GM23338 (cell line): ENCODE results near the gene ENTPD6. TPM values are rescaled to one million over a fixed set of nuclear protein-coding genes. Genes with fewer than 3 reads are reported as not detected.

Experiments used
- ATAC-seq: fragments of 200-7000 bp; cut with Tn5 transposase; 3 replicates; pipeline ENCODE4 v1.9.1; 2020
- DNase-seq: peaks from one replicate; pipeline ENCODE4 v3.0.0-alpha.2; 2015; ENCODE audit warnings: low spot score
- H2AFZ ChIP-seq: fragments of 200-600 bp; sonication (generic); 2 replicates; pipeline ENCODE4 v1.8.0; 2016; ENCODE audit warnings: antibody characterized with exemption, mild to moderate bottlenecking, moderate library complexity
- H3F3A ChIP-seq: fragments of 200-600 bp; sonication (generic); replicated peaks from 2 replicates; pipeline ENCODE4 v1.8.0; 2017; ENCODE audit warnings: antibody characterized with exemption, mixed run types, low read depth
- H3K27ac ChIP-seq: fragments of 200-600 bp; sonication (generic); 2 replicates; pipeline ENCODE4 v1.6.1; 2016; ENCODE audit warnings: low read depth
- H3K27me3 ChIP-seq: fragments of 200-600 bp; sonication (generic); 2 replicates; pipeline ENCODE4 v1.8.0; 2016; ENCODE audit warnings: mild to moderate bottlenecking, mixed run types, moderate library complexity; ENCODE audit not compliant: insufficient read depth
- H3K36me3 ChIP-seq: fragments of 200-600 bp; sonication (generic); 2 replicates; pipeline ENCODE4 v1.8.0; 2016; ENCODE audit warnings: mild to moderate bottlenecking; ENCODE audit not compliant: insufficient read depth
- H3K4me1 ChIP-seq: fragments of 200-600 bp; sonication (generic); 2 replicates; pipeline ENCODE4 v1.8.0; 2016; ENCODE audit warnings: mild to moderate bottlenecking, moderate library complexity; ENCODE audit not compliant: insufficient read depth
- H3K4me2 ChIP-seq: fragments of 200-600 bp; sonication (generic); 2 replicates; pipeline ENCODE4 v1.7.1; 2017; ENCODE audit warnings: mixed run types
- H3K4me3 ChIP-seq: fragments of 200-600 bp; sonication (generic); 2 replicates; pipeline ENCODE4 v1.6.1; 2016; ENCODE audit warnings: mixed run types
- H3K79me2 ChIP-seq: fragments of 200-600 bp; sonication (generic); replicated peaks from 2 replicates; pipeline ENCODE4 v1.8.0; 2017; ENCODE audit warnings: mild to moderate bottlenecking; ENCODE audit not compliant: insufficient read depth
- H3K9me2 ChIP-seq: fragments of 200-600 bp; sonication (generic); 2 replicates; pipeline ENCODE4 v1.8.0; 2017; ENCODE audit not compliant: insufficient read depth
- H4K20me1 ChIP-seq: fragments of 200-600 bp; sonication (generic); replicated peaks from 2 replicates; pipeline ENCODE4 v1.8.0; 2017; ENCODE audit warnings: mild to moderate bottlenecking; ENCODE audit not compliant: insufficient read depth
- H3K27ac Mint-ChIP-seq: 2 replicates; pipeline ENCODE4 v1.8.0; 2020; ENCODE audit warnings: inconsistent platforms, mild to moderate bottlenecking, moderate library complexity, mixed read lengths
- H3K27me3 Mint-ChIP-seq: 3 replicates; pipeline ENCODE4 v1.8.0; 2022; ENCODE audit warnings: low read depth, mild to moderate bottlenecking, moderate library complexity, mixed read lengths, inconsistent platforms; ENCODE audit not compliant: insufficient read depth, poor library complexity
- H3K36me3 Mint-ChIP-seq: 3 replicates; pipeline ENCODE4 v1.8.0; 2021; ENCODE audit warnings: low read depth, mild to moderate bottlenecking, inconsistent platforms, moderate library complexity, mixed read lengths
- H3K4me1 Mint-ChIP-seq: 3 replicates; pipeline ENCODE4 v1.8.0; 2020; ENCODE audit warnings: mild to moderate bottlenecking, inconsistent platforms, mixed read lengths
- H3K4me3 Mint-ChIP-seq: 3 replicates; pipeline ENCODE4 v1.8.0; 2021; ENCODE audit warnings: moderate library complexity, mild to moderate bottlenecking, inconsistent platforms, mixed read lengths
- H3K9me3 Mint-ChIP-seq: 3 replicates; pipeline ENCODE4 v1.8.0; 2020; ENCODE audit warnings: moderate library complexity, mild to moderate bottlenecking, inconsistent platforms, mixed read lengths
- CREB1 ChIP-seq: fragments of 250-450 bp; sonication (Bioruptor Pico); IDR thresholded peaks from 2 replicates; pipeline ENCODE4 v1.5.0; 2020; ENCODE audit warnings: low read depth, mild to moderate bottlenecking, moderate library complexity
- ETS1 ChIP-seq: IDR thresholded peaks from 2 replicates; pipeline ENCODE4 v1.6.1; 2016; ENCODE audit warnings: antibody characterized with exemption
- EZH2 ChIP-seq: fragments of 200-600 bp; sonication (generic); IDR thresholded peaks from one replicate; pipeline ENCODE4 v1.8.0; 2017; ENCODE audit warnings: antibody characterized with exemption, mild to moderate bottlenecking, low read depth; ENCODE audit not compliant: unreplicated experiment
- EZH2phosphoT487 ChIP-seq: fragments of 200-600 bp; sonication (generic); IDR thresholded peaks from one replicate; pipeline ENCODE4 v1.8.1; 2018; ENCODE audit warnings: antibody characterized with exemption; ENCODE audit not compliant: unreplicated experiment
- JUNB ChIP-seq: IDR thresholded peaks from one replicate; pipeline ENCODE4 v1.6.1; 2016; ENCODE audit warnings: antibody characterized with exemption; ENCODE audit not compliant: unreplicated experiment
- NANOG ChIP-seq: IDR thresholded peaks from 2 replicates; pipeline ENCODE4 v1.6.1; 2016; ENCODE audit warnings: antibody characterized with exemption, borderline replicate concordance
- POLR2AphosphoS5 ChIP-seq: IDR thresholded peaks from 2 replicates; pipeline ENCODE4 v1.6.1; 2016; ENCODE audit warnings: antibody characterized with exemption, low read depth
- STAT1 ChIP-seq: IDR thresholded peaks from one replicate; pipeline ENCODE4 v1.6.1; 2016; ENCODE audit warnings: antibody characterized with exemption; ENCODE audit not compliant: unreplicated experiment
- ZNF114 ChIP-seq: fragments of 250-450 bp; sonication (Bioruptor Pico); IDR thresholded peaks from 2 replicates; pipeline ENCODE4 v1.5.0; 2020; ENCODE audit warnings: mild to moderate bottlenecking, moderate library complexity
- ZNF331 ChIP-seq: fragments of 250-450 bp; sonication (Bioruptor Pico); IDR thresholded peaks from 2 replicates; pipeline ENCODE4 v1.5.0; 2020; ENCODE audit warnings: low read depth, mild to moderate bottlenecking, moderate library complexity
- polyA plus RNA-seq: library from polyadenylated mRNA; unstranded; fragments of >200 nt; fragmentation: Nextera tagmentation; extraction: Ambion mirVana; gene quantifications from 2 replicates; pipeline ENCODE4 v1.2.1, GENCODE V29; 2016
- total RNA-seq: library from RNA; depleted of rRNA; stranded (reverse); fragments of >200 nt; shearing (Covaris generic); gene quantifications from 2 replicates; pipeline ENCODE4 v1.2.3, GENCODE V29; 2014
- TF ChIP-seq, protein P1 (sequence below): IDR thresholded peaks from one replicate; pipeline ENCODE4 v1.6.1; 2018; ENCODE audit warnings: antibody characterized with exemption; ENCODE audit not compliant: unreplicated experiment
- TF ChIP-seq, protein P2 (sequence below): fragments of 250-450 bp; sonication (Bioruptor Pico); IDR thresholded peaks from 2 replicates; pipeline ENCODE4 v1.5.0; 2020; ENCODE audit warnings: mild to moderate bottlenecking, moderate library complexity
- TF ChIP-seq, protein P3 (sequence below), 2 experiments: fragments of 200-600 bp in 1 of 2; sonication (generic) in 1 of 2; conservative IDR thresholded peaks; 2 replicates each; pipeline versions ENCODE4 v1.5.1 to v1.6.1; 2016 to 2017; ENCODE audit warnings: antibody characterized with exemption in 2 of 2, low read depth in 2 of 2, mild to moderate bottlenecking in 2 of 2, moderate library complexity in 1 of 2

ENTPD6 gene
- total and polyA plus RNA-seq, 2 experiments from 2014 or later = 19.3 to 45.9 TPM

- H3K4me2 ChIP-seq = no peak overlapping the region
These were observed 17.6 kb upstream of the ENTPD6 start for GRCh38 chr20:25177890-25178321.

More at GRCh38 chr20:25177890-25178321, 17.6 kb upstream of the ENTPD6 start:
- no peaks in the 10 kb centered on the region for H3K4me1 ChIP-seq
- ATAC-seq (no peak), DNase-seq (no peak)
- no peak overlapping the region for H2AFZ ChIP-seq
- no peaks in the 10 kb centered on the region for H3K36me3 Mint-ChIP-seq
- H3K9me2 ChIP-seq = no peaks in the 10 kb centered on the region
- H3K27ac ChIP-seq = no peak overlapping the region
- H3F3A ChIP-seq = no peaks in the 10 kb centered on the region
- no peak overlapping the region for H3K4me3 Mint-ChIP-seq
- no peaks in the 10 kb centered on the region for H3K36me3 ChIP-seq
- H3K4me3 ChIP-seq = no peak overlapping the region
- peaks cover 16% of the 10 kb centered on the region; the same call in 2 of the 3 replicates for H3K9me3 Mint-ChIP-seq
- no peaks in the 10 kb centered on the region for H4K20me1 ChIP-seq
- no peaks in the 10 kb centered on the region for H3K79me2 ChIP-seq
- H3K27ac Mint-ChIP-seq = no peak overlapping the region
- no peaks in the 10 kb centered on the region for H3K27me3 ChIP-seq
- H3K4me1 Mint-ChIP-seq = no peaks in the 10 kb centered on the region
- peaks cover 6% of the 10 kb centered on the region for H3K27me3 Mint-ChIP-seq
- TF ChIP-seq, protein P1, sequence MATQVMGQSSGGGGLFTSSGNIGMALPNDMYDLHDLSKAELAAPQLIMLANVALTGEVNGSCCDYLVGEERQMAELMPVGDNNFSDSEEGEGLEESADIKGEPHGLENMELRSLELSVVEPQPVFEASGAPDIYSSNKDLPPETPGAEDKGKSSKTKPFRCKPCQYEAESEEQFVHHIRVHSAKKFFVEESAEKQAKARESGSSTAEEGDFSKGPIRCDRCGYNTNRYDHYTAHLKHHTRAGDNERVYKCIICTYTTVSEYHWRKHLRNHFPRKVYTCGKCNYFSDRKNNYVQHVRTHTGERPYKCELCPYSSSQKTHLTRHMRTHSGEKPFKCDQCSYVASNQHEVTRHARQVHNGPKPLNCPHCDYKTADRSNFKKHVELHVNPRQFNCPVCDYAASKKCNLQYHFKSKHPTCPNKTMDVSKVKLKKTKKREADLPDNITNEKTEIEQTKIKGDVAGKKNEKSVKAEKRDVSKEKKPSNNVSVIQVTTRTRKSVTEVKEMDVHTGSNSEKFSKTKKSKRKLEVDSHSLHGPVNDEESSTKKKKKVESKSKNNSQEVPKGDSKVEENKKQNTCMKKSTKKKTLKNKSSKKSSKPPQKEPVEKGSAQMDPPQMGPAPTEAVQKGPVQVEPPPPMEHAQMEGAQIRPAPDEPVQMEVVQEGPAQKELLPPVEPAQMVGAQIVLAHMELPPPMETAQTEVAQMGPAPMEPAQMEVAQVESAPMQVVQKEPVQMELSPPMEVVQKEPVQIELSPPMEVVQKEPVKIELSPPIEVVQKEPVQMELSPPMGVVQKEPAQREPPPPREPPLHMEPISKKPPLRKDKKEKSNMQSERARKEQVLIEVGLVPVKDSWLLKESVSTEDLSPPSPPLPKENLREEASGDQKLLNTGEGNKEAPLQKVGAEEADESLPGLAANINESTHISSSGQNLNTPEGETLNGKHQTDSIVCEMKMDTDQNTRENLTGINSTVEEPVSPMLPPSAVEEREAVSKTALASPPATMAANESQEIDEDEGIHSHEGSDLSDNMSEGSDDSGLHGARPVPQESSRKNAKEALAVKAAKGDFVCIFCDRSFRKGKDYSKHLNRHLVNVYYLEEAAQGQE = no peak
- TF ChIP-seq POLR2AphosphoS5 (no peak), ETS1 (no peak), STAT1 (no peak), EZH2phosphoT487 (no peak), JUNB (no peak), CREB1 (CRISPR knock-in tag) (no peak), EZH2 (no peak), ZNF331 (CRISPR knock-in tag) (no peak), NANOG (no peak), ZNF114 (no peak)
- TF ChIP-seq, protein P2, sequence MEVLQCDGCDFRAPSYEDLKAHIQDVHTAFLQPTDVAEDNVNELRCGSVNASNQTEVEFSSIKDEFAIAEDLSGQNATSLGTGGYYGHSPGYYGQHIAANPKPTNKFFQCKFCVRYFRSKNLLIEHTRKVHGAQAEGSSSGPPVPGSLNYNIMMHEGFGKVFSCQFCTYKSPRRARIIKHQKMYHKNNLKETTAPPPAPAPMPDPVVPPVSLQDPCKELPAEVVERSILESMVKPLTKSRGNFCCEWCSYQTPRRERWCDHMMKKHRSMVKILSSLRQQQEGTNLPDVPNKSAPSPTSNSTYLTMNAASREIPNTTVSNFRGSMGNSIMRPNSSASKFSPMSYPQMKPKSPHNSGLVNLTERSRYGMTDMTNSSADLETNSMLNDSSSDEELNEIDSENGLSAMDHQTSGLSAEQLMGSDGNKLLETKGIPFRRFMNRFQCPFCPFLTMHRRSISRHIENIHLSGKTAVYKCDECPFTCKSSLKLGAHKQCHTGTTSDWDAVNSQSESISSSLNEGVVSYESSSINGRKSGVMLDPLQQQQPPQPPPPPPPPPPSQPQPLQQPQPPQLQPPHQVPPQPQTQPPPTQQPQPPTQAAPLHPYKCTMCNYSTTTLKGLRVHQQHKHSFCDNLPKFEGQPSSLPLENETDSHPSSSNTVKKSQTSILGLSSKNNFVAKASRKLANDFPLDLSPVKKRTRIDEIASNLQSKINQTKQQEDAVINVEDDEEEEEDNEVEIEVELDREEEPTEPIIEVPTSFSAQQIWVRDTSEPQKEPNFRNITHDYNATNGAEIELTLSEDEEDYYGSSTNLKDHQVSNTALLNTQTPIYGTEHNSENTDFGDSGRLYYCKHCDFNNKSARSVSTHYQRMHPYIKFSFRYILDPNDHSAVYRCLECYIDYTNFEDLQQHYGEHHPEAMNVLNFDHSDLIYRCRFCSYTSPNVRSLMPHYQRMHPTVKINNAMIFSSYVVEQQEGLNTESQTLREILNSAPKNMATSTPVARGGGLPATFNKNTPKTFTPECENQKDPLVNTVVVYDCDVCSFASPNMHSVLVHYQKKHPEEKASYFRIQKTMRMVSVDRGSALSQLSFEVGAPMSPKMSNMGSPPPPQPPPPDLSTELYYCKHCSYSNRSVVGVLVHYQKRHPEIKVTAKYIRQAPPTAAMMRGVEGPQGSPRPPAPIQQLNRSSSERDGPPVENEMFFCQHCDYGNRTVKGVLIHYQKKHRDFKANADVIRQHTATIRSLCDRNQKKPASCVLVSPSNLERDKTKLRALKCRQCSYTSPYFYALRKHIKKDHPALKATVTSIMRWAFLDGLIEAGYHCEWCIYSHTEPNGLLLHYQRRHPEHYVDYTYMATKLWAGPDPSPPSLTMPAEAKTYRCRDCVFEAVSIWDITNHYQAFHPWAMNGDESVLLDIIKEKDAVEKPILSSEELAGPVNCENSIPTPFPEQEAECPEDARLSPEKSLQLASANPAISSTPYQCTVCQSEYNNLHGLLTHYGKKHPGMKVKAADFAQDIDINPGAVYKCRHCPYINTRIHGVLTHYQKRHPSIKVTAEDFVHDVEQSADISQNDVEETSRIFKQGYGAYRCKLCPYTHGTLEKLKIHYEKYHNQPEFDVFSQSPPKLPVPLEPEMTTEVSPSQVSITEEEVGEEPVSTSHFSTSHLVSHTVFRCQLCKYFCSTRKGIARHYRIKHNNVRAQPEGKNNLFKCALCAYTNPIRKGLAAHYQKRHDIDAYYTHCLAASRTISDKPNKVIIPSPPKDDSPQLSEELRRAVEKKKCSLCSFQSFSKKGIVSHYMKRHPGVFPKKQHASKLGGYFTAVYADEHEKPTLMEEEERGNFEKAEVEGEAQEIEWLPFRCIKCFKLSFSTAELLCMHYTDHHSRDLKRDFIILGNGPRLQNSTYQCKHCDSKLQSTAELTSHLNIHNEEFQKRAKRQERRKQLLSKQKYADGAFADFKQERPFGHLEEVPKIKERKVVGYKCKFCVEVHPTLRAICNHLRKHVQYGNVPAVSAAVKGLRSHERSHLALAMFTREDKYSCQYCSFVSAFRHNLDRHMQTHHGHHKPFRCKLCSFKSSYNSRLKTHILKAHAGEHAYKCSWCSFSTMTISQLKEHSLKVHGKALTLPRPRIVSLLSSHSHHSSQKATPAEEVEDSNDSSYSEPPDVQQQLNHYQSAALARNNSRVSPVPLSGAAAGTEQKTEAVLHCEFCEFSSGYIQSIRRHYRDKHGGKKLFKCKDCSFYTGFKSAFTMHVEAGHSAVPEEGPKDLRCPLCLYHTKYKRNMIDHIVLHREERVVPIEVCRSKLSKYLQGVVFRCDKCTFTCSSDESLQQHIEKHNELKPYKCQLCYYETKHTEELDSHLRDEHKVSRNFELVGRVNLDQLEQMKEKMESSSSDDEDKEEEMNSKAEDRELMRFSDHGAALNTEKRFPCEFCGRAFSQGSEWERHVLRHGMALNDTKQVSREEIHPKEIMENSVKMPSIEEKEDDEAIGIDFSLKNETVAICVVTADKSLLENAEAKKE (CRISPR knock-in tag) = no peak
- TF ChIP-seq, protein P3, sequence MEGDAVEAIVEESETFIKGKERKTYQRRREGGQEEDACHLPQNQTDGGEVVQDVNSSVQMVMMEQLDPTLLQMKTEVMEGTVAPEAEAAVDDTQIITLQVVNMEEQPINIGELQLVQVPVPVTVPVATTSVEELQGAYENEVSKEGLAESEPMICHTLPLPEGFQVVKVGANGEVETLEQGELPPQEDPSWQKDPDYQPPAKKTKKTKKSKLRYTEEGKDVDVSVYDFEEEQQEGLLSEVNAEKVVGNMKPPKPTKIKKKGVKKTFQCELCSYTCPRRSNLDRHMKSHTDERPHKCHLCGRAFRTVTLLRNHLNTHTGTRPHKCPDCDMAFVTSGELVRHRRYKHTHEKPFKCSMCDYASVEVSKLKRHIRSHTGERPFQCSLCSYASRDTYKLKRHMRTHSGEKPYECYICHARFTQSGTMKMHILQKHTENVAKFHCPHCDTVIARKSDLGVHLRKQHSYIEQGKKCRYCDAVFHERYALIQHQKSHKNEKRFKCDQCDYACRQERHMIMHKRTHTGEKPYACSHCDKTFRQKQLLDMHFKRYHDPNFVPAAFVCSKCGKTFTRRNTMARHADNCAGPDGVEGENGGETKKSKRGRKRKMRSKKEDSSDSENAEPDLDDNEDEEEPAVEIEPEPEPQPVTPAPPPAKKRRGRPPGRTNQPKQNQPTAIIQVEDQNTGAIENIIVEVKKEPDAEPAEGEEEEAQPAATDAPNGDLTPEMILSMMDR (conservative IDR thresholded peaks at IDR 0.05; ENCODE audit: low read depth in 2 of 2) = no peak
